Cardiac fibroblast (primary cell): ENCODE data around the gene MAPK14.

ENCODE experiments used
- DNase-seq, 2 donors: peaks; one replicate each; pipeline versions ENCODE4 v3.0.0 to v3.0.0-alpha.2; 2010; ENCODE audit warnings: low read depth in 2 of 2
- H3K4me3 ChIP-seq, 2 donors: replicated peaks in 1 of 2; 1 replicate in 1 of 2; 2 replicates in 1 of 2; pipeline ENCODE4 v1.5.1; 2011; ENCODE audit warnings: low read depth in 2 of 2, low read length in 2 of 2, mild to moderate bottlenecking in 2 of 2, moderate library complexity in 1 of 2
- TF ChIP-seq, protein P1 (sequence below): IDR thresholded peaks from one replicate; pipeline ENCODE4 v1.5.1; 2011; ENCODE audit warnings: low read depth, mild to moderate bottlenecking, low read length, inconsistent platforms

Gene MAPK14

DNA sequence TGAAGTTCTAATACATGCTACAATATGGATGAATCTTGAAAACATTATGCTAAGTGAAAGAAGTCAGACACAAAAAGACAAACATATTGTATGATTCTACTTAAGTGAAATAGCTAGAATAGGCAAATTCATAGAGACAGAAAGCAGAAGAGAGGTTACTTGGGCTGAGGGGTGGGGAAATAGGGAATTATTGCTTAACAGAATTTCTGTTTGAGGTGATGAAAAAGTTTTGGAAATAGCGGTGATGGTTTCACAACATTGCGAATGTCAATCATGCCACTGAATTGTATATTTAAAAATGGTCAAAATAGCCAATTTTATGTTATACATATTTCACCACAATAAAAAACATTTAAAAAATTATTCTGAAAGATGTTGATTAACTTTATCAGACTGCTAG is 9.3 kb upstream of the MAPK14 start:
- TF ChIP-seq, protein P1, sequence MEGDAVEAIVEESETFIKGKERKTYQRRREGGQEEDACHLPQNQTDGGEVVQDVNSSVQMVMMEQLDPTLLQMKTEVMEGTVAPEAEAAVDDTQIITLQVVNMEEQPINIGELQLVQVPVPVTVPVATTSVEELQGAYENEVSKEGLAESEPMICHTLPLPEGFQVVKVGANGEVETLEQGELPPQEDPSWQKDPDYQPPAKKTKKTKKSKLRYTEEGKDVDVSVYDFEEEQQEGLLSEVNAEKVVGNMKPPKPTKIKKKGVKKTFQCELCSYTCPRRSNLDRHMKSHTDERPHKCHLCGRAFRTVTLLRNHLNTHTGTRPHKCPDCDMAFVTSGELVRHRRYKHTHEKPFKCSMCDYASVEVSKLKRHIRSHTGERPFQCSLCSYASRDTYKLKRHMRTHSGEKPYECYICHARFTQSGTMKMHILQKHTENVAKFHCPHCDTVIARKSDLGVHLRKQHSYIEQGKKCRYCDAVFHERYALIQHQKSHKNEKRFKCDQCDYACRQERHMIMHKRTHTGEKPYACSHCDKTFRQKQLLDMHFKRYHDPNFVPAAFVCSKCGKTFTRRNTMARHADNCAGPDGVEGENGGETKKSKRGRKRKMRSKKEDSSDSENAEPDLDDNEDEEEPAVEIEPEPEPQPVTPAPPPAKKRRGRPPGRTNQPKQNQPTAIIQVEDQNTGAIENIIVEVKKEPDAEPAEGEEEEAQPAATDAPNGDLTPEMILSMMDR, result no peak
- DNase-seq, result no peak
- no peak overlapping the region for H3K4me3 ChIP-seq

DNA sequence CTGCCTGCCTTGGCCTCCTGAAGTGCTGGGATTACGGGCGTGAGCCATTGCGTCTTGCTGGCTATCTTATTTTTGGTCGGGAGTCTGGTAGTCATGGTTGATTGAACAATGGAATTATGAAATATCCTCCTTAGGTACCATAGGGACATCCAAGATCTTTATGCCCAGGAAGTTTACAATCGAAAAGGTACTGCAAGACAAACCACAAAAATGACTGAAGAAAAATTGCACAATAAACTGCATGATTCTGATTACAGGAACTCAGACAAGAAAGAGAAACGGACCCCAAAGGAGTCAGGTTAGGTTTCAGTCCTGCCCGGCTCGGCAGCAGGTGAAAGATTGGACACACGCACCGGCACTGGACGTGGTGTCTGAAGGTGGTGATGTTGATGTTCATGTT is 8.4 kb upstream of the MAPK14 start:
- TF ChIP-seq, protein P1, result no peak
- H3K4me3 ChIP-seq, result no peak overlapping the region

DNA sequence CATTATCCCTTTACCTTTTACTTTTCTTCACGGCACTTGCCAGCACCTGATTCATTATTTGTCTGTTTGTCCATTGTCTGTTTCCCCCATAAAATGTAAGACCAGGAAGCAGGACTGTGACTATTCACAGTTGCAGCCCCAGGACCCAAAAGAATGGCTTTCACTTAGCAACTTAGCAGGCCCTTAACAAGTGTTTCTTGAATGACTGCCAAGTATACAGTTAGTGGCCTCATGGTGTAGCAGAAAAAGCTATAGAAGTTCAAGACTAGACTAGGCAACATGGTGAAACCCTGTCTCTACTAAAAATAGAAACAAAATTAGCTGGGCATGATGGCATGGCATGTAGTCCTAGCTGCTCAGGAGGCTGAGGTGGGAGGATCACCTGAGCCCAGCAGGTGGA is 7.5 kb upstream of the MAPK14 start:
- no peak overlapping the region for H3K4me3 ChIP-seq
- TF ChIP-seq, protein P1, result no peak
- no peak for DNase-seq

More for the DNA sequence above, 8.4 kb upstream of the MAPK14 start:
- no peak for DNase-seq

DNA sequence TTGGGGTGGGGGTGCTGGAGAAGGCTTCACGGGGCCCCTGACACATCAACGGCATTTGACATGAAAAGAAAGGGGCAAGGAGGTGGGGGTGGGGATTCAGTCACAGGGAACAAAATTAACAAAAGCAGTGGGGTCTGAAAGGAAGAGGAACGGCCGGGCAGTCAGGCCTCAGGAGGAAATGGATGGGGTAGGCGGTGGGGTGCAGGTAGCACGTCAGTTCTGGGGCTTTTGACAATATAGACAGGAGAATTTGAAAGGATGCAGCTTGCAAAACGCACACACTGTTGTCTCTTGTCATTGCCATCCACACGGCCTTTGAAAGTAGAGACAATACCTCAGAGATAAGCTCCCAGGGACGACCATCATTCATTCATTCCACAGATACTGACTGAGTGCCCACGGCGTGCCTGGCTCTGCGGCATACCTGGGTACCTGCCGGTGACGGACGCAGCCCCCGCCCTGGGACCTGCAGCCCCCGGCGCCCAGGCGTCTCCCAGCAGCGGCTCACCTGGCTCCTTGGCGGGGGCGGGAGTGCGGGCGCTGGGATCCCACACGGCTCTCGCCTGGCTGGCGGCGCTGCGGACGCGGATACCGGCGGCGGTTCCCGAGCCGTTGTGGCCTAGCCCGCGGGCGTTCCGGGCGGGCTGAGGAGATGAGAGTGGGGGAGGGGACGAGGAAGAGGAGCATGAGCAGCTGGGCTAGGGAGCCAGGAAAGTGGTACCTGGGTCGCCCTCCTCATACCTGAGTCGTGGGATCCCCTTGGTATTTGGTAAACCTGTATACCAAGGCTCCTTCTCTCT is 3.4 kb upstream of the MAPK14 start, which contains the start of gene SLC26A8:
Gene SLC26A8, minus strand, starts transcription at position 646 of the 800 bp plus-strand sequence. CDS start 4,934 bp downstream, outside the sequence.
- no peak for DNase-seq
- H3K4me3 ChIP-seq, result no peak within 1 kb of the TSS
- TF ChIP-seq, protein P1, result no peak

DNA sequence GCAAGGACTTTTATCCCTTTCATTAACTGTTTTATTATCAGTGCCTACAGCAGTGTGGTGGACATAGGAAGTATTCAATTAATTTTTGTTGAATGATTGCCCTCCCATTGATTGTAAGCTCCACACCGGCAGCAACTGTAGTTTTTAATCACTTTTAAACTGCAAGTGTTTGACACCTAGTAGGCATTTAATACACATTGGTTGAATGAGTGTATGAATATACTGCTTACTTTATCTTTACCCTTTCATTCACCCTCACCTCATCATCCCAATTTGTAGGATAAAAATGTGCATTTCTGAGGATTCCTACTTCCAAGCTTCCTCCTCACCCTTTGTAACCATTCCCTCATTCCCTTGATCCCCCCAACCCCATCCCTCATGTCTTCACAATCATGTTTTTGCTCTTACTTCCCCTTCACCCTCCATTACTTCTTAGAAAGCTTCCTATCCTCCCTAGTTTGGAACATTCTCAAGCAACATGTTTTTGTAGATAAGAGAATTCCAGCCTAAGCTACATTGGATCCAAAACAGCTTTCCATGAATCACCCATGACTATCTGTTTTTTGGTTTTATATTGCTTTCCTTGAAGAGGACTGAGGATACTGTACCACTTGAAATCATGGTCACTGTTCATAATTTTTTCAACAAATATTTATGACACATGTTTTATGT is 2.2 kb upstream of the MAPK14 start:
- TF ChIP-seq, protein P1, result no peak
- peak; percentile 44 to 82 for DNase-seq
- H3K4me3 ChIP-seq, result no peak overlapping the region

DNA sequence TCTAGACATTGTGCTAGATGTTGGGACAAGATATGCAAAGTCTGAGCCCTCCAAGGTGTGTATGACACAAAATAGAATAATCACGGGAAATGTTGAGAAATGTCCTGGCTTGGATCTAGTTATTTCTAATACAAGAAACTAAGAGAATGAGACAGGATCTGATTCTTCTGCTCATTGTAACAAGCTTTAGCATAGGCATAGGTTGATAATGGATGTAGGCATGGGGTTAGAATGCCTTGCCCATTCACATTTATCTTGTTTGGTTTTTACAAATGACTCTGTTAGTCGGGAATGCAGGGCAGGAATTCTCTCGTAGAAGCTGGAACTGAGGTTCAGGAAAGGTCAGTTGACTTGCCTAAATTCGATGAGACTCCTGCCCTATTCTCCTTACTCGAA is 1.7 kb upstream of the MAPK14 start:
- TF ChIP-seq, protein P1, result no peak
- no peak overlapping the region for H3K4me3 ChIP-seq
- DNase-seq, result peak; percentile 39 to 59
